Ascending aorta (tissue), 2 donors: Measurements from ENCODE around the gene FAM110D. TPM values are rescaled to one million over a fixed set of nuclear protein-coding genes. Genes with fewer than 3 reads are reported as not detected.

Source experiments
- DNase-seq, 2 donors: peaks; one replicate each; pipeline ENCODE4 v3.0.0-alpha.2; 2019; ENCODE audit warnings: low spot score in 2 of 2
- H3K27ac ChIP-seq, 2 donors: fragments of 200-600 bp; sonication (generic); one replicate each; pipeline ENCODE4 v1.5.1; 2016 to 2017; ENCODE audit warnings: mild to moderate bottlenecking in 1 of 2
- H3K27me3 ChIP-seq: fragments of 200-600 bp; sonication (generic); one replicate; pipeline ENCODE4 v1.5.1; 2017
- H3K36me3 ChIP-seq, 2 donors: fragments of 200-600 bp; sonication (generic); one replicate each; pipeline ENCODE4 v1.5.1; 2016
- H3K4me1 ChIP-seq, 2 donors: fragments of 200-600 bp; sonication (generic); one replicate each; pipeline ENCODE4 v1.5.1; 2016 to 2017; ENCODE audit warnings: mild to moderate bottlenecking in 1 of 2
- H3K4me3 ChIP-seq, 2 donors: fragments of 200-600 bp; sonication (generic); one replicate each; pipeline ENCODE4 v1.5.1; 2016 to 2017; ENCODE audit warnings: mild to moderate bottlenecking in 1 of 2
- H3K9me3 ChIP-seq, 2 donors: fragments of 200-600 bp; sonication (generic); one replicate each; pipeline ENCODE4 v1.5.1; 2016
- intact Hi-C: fragments of 100-400 bp; cut with DNase I; formaldehyde crosslinking; loops from one replicate; pipeline ENCODE4 v1.15.1; 2023
- total RNA-seq: library from RNA; depleted of rRNA; stranded (reverse); fragments of >200 nt; gene quantifications from one replicate; pipeline ENCODE4 v1.1.0, GENCODE V29; 2016
- TF ChIP-seq, protein P1 (sequence below), 3 experiments: fragments of 200-600 bp in 2 of 3; fragments of 450-650 bp in 1 of 3; sonication (generic) in 2 of 3; IDR thresholded peaks; one replicate each; pipeline ENCODE4 v1.5.1; 2016 to 2019; ENCODE audit warnings: antibody characterized with exemption in 3 of 3, mild to moderate bottlenecking in 1 of 3, moderate library complexity in 1 of 3

The FAM110D gene
- total RNA-seq, 1 donor from 2014 or later = 60.0 TPM

DNA sequence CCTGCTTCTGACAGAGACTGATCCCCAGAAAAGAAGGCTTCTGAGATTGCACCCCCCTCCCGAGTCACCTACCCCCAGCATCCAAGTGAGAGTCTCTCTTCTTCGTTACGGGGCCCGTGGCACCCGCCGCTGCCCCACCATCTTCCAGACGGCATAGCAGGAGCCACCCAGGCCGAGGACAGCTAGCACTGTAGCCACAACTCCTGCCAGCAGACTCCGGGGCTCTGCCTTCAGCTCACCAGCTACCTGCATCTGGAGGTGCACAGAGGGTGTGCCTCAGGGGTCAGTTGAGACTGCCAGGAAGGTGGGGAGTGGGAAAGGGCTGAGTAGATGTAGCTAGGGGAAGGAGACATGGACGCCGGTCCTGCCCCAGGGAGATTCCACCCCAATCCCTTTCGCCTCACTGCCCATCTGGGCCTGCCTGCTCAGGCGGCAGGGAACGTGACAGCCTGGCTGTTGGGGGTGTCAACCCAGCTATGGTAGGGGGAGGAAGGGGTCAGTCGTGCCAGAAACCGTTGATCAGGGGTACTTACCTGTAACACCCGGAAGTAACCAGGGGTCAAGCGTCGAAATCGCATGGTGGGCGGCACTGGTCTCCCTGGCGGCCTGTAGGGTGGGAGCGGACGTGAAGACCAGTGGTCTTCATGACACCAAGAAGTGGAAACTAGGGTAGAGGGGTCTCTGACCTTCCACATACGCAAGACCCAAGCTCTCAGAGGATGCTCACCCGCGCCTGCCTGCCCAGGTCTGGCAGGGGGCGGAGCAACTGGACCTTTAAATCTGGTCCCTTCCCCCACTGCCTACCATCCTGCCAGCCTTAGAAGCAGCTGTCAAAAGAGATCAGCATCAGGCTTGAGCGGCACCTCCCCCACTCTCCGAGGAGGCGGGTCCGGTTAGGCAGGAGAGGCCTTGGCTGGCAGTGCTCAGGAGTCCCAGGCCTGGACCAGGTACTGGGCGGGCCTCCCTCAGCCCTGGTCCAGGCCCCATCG, 12.5 kb downstream of the FAM110D start, which contains the start of gene ZNF593OS:
ZNF593OS (minus strand) TSS at position 749 of the 989 bp plus-strand sequence; CDS start at position 578, 171 bp downstream.
- H3K4me1 ChIP-seq = peaks cover 0 to 6% of the 10 kb centered on the region in 2 donors
- H3K27me3 ChIP-seq = no peaks in the 10 kb centered on the region
- H3K36me3 ChIP-seq = no peaks in the 10 kb centered on the region
- no peak for DNase-seq
- H3K9me3 ChIP-seq = no peaks in the 10 kb centered on the region
- H3K27ac ChIP-seq = no peak within 1 kb of the TSS
- intact Hi-C loops = no loop called here
- TF ChIP-seq, protein P1, sequence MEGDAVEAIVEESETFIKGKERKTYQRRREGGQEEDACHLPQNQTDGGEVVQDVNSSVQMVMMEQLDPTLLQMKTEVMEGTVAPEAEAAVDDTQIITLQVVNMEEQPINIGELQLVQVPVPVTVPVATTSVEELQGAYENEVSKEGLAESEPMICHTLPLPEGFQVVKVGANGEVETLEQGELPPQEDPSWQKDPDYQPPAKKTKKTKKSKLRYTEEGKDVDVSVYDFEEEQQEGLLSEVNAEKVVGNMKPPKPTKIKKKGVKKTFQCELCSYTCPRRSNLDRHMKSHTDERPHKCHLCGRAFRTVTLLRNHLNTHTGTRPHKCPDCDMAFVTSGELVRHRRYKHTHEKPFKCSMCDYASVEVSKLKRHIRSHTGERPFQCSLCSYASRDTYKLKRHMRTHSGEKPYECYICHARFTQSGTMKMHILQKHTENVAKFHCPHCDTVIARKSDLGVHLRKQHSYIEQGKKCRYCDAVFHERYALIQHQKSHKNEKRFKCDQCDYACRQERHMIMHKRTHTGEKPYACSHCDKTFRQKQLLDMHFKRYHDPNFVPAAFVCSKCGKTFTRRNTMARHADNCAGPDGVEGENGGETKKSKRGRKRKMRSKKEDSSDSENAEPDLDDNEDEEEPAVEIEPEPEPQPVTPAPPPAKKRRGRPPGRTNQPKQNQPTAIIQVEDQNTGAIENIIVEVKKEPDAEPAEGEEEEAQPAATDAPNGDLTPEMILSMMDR (IDR thresholded peaks at IDR 0.05) = no peak
- peak within 1 kb of the TSS in 1 of 2 donors; percentile 90 for H3K4me3 ChIP-seq

DNA sequence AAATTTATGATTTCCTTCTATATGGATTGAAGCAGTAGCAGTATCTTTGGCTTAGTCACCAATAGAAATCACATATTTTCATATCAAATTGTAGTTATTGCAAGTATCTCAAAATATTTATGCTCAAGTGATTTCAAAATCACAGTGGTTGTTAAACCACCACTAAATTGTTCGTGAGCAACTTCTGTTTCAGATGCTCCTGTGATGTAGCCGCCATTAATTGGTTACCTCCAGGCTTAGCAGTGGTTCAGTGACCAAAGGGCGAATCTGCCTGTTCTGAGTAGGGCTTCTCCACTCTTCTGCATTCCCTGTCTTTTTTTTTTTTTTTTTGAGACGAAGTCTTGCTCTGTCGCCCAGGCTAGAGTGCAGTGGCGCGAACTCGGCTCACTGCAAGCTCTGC, 16.5 kb downstream of the FAM110D start:
- no peak for DNase-seq
- H3K9me3 ChIP-seq = no peaks in the 10 kb centered on the region
- no peaks in the 10 kb centered on the region for H3K36me3 ChIP-seq
- intact Hi-C loops = no loop called here
- peaks cover 0 to 5% of the 10 kb centered on the region in 2 donors for H3K4me1 ChIP-seq
- no peaks in the 10 kb centered on the region for H3K27me3 ChIP-seq
- TF ChIP-seq, protein P1 (IDR thresholded peaks at IDR 0.05) = no peak
- H3K27ac ChIP-seq = no peak overlapping the region
- no peak overlapping the region for H3K4me3 ChIP-seq

DNA sequence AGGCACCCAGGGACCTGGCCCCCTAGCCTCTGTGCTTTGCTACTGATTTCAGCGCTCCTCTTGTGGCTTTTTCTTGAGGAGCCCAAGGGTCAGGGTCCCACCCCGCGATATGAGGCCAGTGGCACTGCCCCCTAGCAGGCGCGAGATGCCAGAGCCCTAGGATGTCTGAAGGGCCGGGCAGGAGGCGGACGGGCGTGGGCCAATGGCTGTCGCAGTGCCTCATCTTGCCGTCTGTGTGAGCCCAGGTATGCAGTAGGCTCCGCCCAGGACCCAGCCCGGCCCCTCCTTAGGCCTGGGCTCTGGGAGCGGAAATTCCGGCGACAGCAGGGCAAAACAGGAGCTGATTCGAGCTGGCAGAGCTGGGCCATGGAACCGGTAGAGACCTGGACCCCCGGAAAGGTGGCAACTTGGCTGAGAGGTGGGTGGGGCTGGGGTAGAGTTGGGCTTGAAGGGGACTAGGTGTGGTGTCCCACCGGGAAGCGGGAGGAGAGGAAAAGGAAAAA, 18.4 kb downstream of the FAM110D start, which contains the start of gene CNKSR1:
CNKSR1 (plus strand) TSS at position 310 of the 503 bp plus-strand sequence; CDS start at position 367, 57 bp downstream.
- no peaks in the 10 kb centered on the region for H3K4me1 ChIP-seq
- no peaks in the 10 kb centered on the region for H3K9me3 ChIP-seq
- no peaks in the 10 kb centered on the region for H3K27me3 ChIP-seq
- no peak within 1 kb of the TSS for H3K27ac ChIP-seq
- H3K36me3 ChIP-seq = no peaks in the 10 kb centered on the region
- intact Hi-C loops = no loop called here
- DNase-seq = no peak
- TF ChIP-seq, protein P1 (IDR thresholded peaks at IDR 0.05) = no peak
- no peak within 1 kb of the TSS for H3K4me3 ChIP-seq

DNA sequence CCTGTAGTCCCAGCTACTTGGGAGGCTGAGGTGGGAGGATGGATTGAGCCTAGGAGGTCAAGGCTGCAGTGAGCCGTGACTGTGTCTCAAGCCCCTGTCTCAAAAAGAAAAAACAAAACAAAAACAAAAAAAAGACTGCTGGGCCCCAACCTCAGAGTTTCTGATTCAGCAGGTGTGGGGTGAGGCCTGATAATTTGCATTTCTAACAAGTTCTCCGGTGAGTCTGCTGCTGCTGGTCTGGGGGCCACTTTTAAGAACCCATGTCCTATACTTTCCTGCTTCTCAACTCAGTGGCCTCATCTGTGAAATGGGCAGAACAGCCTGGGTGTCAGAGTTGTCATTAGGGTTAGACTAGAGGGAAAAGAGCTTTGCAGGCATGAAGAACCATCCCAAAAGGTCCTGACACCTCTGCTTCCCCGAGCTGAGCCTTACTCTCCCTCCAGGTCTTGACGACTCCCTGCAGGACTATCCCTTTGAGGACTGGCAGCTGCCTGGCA, 21.2 kb downstream of the FAM110D start:
- TF ChIP-seq, protein P1 (IDR thresholded peaks at IDR 0.05) = no peak
- no peak for DNase-seq
- intact Hi-C loops = no loop called here
- Histone ChIP-seq H3K9me3 (no peaks in the 10 kb centered on the region), H3K4me3 (no peak overlapping the region), H3K27ac (no peak overlapping the region), H3K4me1 (no peaks in the 10 kb centered on the region), H3K36me3 (no peaks in the 10 kb centered on the region), H3K27me3 (no peaks in the 10 kb centered on the region)

- Histone ChIP-seq H3K36me3 (no peaks in the 10 kb centered on the region), H3K27me3 (no peaks in the 10 kb centered on the region), H3K4me3 (no peak overlapping the region), H3K4me1 (no peaks in the 10 kb centered on the region), H3K27ac (no peak overlapping the region), H3K9me3 (no peaks in the 10 kb centered on the region)
- TF ChIP-seq, protein P1 (IDR thresholded peaks at IDR 0.05) = no peak
- no peak for DNase-seq
- intact Hi-C loops = no loop called here
These were observed 22.9 kb downstream of the FAM110D start for GRCh38 chr1:26181586-26182382.
